Stimulated activated CD8-positive, alpha-beta memory T cell treated with anti-CD3 and anti-CD28 coated beads, Interleukin-15, amount 100 ng/mL, for 48 hours (primary cell): Measurements from ENCODE around the gene F13A1.

Experiments used
- DNase-seq, 2 donors: peaks; one replicate each; pipeline ENCODE4 v3.0.0-alpha.2; 2020; ENCODE audit warnings: low read depth in 2 of 2

F13A1 gene

GRCh38 chr6:6319952-6320811, at the start of gene F13A1:
Gene F13A1, minus strand, starts transcription at chr6:6320662. Its CDS starts 1,998 bp downstream, at chr6:6318664.
- no peak for DNase-seq

GRCh38 chr6:6368684-6369052, 48.2 kb upstream of the F13A1 start:
- DNase-seq: no peak

GRCh38 chr6:6368040-6368683, 47.7 kb upstream of the F13A1 start:
- no peak for DNase-seq

DNA sequence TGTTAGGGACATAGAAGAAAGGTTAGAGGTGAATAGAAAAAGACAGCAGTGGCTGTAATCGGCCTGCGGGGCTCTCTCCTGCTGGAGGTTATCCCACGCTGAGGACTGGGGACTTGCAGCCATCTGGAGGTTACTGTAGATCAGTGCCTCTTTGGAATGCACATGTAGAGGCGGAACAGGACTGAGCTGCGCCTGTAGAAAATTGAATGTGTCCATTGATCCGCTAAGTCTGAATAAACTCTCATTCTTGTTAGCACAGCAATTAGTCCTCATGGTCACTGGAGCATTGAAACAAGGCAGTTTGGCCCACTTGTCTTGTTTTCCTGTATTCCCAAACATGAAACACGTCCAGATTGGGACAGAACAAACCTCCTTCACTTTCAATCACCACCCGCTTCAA, 46.3 kb upstream of the F13A1 start:
- no peak for DNase-seq

DNA sequence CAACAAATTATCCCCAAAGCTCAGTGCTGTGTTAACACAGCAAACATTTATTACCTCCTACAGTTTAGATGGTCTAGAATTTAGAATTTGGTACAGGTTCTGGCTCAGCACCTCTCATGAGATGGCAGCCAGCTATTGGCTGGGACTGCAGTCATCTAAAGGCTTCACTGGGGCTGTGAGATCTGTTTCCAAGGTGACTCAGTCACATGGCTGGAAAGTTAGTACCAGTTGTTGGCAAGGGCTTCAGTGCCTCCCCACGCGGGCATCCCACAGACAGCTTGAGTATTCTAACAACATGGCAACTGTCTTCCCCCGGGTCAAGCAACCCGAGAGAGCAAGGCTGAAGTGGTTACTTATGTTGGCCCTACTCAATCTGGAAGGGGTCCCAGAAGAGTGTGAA, 44.8 kb upstream of the F13A1 start:
- no peak for DNase-seq

DNA sequence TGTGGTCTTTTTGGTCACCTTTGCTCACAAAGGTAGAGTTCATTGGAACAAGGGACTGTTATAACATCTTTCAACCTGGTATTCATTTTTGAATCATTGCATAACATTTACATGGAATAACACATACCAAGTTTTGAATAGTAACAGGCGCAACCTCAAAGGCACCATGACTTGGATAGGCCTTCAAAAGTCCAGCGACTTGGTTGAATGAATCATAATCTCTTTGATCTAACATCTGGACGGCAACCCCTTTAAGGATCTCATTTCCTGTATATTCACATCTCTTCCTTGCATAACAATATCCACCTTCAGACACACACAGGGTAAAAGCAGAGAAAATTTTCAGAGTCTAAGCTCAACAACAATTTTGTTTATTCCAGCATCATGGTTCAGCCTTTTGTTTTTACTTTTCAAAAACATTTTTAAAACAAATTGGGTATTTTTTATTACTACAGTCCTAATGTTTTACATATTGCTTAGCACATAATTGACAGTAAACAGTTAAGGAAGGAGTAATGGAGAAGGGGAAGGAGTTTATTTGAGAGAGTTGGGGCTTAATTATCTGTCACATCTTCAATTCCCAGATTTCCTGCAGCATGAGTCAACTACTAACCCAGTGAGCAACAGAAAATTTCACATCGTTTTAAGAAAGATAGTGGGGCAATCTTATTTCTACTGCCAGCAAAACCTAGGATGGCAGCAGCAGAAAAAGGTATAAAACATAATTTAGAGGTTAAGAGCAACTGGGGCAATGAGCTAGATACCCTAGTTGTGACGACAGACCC, 41.8 kb upstream of the F13A1 start:
- no peak for DNase-seq

GRCh38 chr6:6357530-6357929, 37.1 kb upstream of the F13A1 start:
- DNase-seq: no peak

DNA sequence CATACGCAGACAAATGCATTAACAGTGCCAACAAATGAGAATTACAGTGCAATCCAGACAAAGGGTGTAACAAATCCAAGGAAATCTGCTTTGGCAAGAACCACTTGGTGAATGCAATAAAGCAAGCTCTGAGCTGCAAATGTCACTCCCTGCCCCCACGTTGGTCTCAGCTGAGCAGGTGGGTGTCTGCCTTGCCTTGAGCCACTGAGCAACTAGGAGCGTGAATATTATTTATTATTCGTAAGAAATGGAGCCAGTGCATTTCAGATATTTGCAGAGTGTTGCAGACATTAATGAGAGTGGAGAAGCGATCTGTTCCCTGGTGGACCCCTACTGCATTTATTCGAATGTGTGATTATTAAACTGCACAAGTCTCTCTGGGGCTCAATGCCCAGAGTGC, 36.6 kb upstream of the F13A1 start:
- DNase-seq: no peak

DNA sequence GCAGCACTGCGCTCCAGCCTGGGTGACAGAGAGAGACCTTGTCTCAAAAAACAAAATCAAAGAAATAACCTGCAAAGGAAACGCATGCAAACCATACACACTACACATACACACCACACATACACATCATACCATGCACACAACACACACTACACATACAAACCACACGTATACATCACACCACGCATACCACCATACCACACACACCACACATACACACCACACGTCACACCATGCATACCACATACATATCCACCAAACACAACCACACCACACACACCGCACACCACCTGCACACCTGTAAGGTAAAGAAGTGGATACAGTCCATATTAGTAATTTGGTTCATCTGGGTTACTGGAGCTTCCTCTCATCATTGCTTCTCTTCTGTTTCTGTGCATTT, 32.3 kb upstream of the F13A1 start:
- DNase-seq: no peak

DNA sequence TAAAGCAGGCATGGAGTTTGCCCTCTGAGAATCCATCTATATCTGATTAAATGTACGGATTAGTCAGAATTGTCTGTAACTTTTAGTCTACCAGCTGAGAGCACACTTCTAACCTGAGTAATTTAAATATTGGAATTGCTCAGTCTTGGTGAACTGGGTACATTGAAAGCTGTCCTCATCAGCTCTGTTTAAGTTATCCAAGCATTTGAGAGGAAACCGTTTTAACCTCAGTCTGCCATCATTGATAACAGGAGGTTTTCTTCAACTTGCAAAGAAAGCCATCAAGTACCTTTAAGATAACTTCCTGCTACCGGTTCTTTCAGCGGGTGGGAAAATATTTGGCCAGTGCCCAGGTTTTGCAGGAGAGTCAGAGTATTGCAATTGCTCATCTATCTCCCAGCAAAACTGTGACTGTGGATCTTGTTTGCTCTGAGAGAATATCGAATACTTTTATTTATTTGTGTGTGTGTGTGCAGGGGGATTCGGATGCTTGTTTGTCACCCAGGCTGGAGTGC, 31.1 kb upstream of the F13A1 start:
- DNase-seq: no peak

- DNase-seq: no peak
Measured at GRCh38 chr6:6350696-6351095, 30.2 kb upstream of the F13A1 start.

GRCh38 chr6:6348256-6348655, 27.8 kb upstream of the F13A1 start:
- DNase-seq: no peak

- no peak for DNase-seq
Measured at GRCh38 chr6:6346427-6347023, 26.1 kb upstream of the F13A1 start.

DNA sequence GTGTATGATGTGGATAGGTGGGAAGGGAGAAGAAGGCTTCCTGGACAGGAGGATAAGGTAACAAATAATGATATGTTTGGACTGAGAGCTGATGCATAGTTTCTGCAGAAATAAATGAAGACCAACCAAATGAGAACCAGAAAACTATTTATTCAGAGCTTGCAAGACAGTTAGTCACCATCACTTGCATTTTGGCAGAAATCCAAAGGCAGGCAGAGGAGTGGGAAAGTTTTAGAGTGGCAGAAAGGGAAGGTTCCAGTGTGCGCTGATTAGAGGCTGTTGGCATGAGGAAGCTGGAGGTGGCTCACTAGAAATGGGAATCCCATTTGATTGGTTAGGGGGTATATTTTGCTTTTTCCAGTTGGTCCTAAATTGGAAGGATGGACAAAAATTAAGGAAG, 13.0 kb upstream of the F13A1 start:
- DNase-seq: no peak

DNA sequence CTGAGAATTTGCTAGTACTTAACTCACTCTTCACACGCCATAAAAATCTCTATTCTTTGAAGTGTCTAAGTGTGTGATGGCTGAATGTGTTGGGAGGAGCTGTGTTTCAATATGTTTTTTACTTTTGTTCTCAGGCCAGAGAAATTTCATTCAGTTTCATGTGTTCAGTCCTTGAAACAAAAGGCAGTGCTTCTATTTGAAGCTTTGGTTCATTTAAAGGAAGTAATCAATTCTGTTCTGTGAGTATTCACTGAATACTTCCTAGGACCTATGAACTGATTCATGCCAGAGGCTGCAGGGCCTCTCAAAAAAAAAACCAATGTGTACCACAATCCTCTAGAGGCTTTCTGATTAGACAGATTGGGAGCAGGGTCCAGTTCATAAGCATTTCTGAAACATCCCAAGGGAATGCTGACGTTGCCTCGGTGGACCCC, 12.4 kb upstream of the F13A1 start:
- no peak for DNase-seq

GRCh38 chr6:6331946-6332601, 11.6 kb upstream of the F13A1 start:
- no peak for DNase-seq

GRCh38 chr6:6331393-6331792, 10.9 kb upstream of the F13A1 start:
- no peak for DNase-seq

DNA sequence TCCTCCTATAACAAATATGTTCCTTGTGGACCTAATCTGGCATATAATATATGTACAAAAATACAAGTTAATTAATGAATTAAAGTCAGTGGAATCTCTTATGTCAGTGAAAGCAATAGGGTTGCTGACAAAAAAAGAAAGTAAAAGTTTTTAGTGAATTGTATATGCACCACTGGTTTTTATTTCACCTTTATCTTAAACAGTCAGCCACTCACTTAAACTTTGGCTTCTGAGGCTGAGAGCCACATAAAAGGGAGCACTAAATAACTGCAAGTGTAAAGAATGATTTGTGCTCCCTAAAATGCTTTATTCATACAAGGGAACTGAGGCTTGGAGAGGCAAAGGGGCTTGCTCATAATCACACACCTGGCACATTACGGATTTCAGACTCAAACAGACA, 9.9 kb upstream of the F13A1 start:
- DNase-seq: no peak

DNA sequence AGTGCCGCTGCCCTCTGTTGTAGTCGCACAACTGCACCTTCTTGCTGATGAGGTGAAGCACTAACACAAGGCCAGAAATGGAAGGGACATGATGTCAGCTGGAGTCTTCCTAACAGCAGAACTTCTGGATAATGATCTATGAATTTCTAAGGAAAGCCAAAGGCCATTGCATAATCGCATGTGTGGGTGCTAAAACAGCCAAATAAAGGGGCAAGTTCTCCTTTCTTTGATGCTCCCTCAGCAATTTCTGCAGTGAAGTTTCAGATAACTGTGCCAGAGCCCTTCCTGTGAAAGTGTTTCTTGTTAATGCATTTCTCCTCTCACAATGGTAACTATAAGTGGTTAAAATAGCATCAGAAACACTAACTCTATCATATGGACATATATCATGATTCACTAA, 8.0 kb upstream of the F13A1 start:
- DNase-seq: no peak

GRCh38 chr6:6323352-6323751, 2.9 kb upstream of the F13A1 start:
- DNase-seq: no peak

GRCh38 chr6:6320901-6321300, 439 bp upstream of the F13A1 start:
- DNase-seq: no peak
